ENCODE data around the gene FAM210A. TPM values are rescaled to one million over a fixed set of nuclear protein-coding genes. Genes with fewer than 3 reads are reported as not detected.

The FAM210A gene
- total RNA-seq, 1 experiment from 2014 or later = 17.1 TPM

GRCh38 chr18:13726972-13727331 is 594 bp upstream of the FAM210A start:
- no TSS peak for BruUV-seq (replicated peaks)
- peak; percentile 54 to 68 for DNase-seq
- ChIA-PET CTCF (interaction anchor here (0.6 kb wide), 1 partner anchor 74 kb away, joined by 3 read pairs; no protein-coding TSS in a partner anchor), POLR2A (no interaction called here)
- H3K4me3 ChIP-seq (ENCODE audit: low read depth, low read length) = peak overlapping the region; percentile 83
- Mint-ChIP-seq H3K4me3 (ENCODE audit: unreplicated experiment) (peak overlapping the region; percentile 85), H3K9me3 (ENCODE audit: unreplicated experiment) (no peaks in the 10 kb centered on the region), H3K4me1 (ENCODE audit: low read depth, unreplicated experiment) (peaks cover 18% of the 10 kb centered on the region), H3K27me3 (ENCODE audit: insufficient read depth, unreplicated experiment) (no peaks in the 10 kb centered on the region), H3K36me3 (ENCODE audit: insufficient read depth, unreplicated experiment) (peaks cover 26% of the 10 kb centered on the region), H3K27ac (ENCODE audit: unreplicated experiment) (peak overlapping the region; percentile 60)
- no peaks in the 10 kb centered on the region for H3K36me3 ChIP-seq (ENCODE audit: control insufficient read depth, insufficient read depth, low read length)
- H3K27me3 ChIP-seq (replicated peaks; ENCODE audit: control insufficient read depth, insufficient read depth, low read length) = no peaks in the 10 kb centered on the region
- no peaks in the 10 kb centered on the region for H3K4me1 ChIP-seq
- no peaks in the 10 kb centered on the region for H3K9me3 ChIP-seq
- TF ChIP-seq, protein P1, sequence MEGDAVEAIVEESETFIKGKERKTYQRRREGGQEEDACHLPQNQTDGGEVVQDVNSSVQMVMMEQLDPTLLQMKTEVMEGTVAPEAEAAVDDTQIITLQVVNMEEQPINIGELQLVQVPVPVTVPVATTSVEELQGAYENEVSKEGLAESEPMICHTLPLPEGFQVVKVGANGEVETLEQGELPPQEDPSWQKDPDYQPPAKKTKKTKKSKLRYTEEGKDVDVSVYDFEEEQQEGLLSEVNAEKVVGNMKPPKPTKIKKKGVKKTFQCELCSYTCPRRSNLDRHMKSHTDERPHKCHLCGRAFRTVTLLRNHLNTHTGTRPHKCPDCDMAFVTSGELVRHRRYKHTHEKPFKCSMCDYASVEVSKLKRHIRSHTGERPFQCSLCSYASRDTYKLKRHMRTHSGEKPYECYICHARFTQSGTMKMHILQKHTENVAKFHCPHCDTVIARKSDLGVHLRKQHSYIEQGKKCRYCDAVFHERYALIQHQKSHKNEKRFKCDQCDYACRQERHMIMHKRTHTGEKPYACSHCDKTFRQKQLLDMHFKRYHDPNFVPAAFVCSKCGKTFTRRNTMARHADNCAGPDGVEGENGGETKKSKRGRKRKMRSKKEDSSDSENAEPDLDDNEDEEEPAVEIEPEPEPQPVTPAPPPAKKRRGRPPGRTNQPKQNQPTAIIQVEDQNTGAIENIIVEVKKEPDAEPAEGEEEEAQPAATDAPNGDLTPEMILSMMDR (IDR thresholded peaks at IDR 0.05; ENCODE audit: insufficient read depth in 1 of 2, low read depth in 1 of 2, low read length in 1 of 2, severe bottlenecking in 1 of 2, unreplicated experiment in 1 of 2) = no peak
- intact Hi-C loops (cut with micrococcal nuclease; ENCODE audit: unreplicated experiment) = loop anchor here (5.0 kb wide), 1 partner anchor 170 kb away; no protein-coding TSS in a partner anchor

DNA sequence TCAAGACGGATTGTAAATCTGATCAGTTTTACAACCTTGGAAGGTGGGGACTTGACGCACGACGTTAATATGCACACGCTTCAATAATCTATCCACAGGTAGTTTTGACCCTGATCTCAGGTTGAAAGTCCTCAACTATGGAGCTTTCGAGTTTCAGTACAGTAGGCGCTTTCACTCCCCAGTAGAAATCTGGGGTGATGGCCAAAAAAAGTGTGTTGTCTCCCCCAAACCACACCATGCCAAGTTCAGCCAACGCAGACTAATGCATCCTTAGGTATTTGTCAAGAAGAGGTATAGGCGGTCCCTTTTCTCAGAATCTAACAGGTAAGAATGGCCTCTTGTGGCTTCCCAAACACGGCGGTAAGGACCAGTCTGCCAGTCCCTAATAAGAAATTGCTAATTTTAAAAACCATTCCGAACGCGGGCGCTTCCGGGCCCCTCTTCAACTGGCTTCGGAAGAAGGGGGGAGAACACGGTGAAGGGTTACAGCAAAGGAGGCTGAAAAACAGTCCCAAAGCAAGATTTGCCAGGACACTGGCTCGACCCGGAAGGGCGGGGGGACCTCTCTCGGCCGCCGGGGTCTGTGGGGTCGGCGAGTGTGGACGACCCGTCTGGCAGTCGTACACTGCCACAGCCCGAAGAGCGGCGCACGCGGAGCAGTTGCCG is 659 bp downstream of the FAM210A start:
- Histone ChIP-seq H3K27me3 (replicated peaks; ENCODE audit: control insufficient read depth, insufficient read depth, low read length) (no peaks in the 10 kb centered on the region), H3K4me1 (no peaks in the 10 kb centered on the region), H3K4me3 (ENCODE audit: low read depth, low read length) (peak overlapping the region; percentile 83), H3K36me3 (ENCODE audit: control insufficient read depth, insufficient read depth, low read length) (no peaks in the 10 kb centered on the region), H3K9me3 (no peaks in the 10 kb centered on the region)
- H3K9me3 Mint-ChIP-seq (ENCODE audit: unreplicated experiment) = no peaks in the 10 kb centered on the region
- H3K36me3 Mint-ChIP-seq (ENCODE audit: insufficient read depth, unreplicated experiment) = peaks cover 20% of the 10 kb centered on the region
- intact Hi-C loops (cut with micrococcal nuclease; ENCODE audit: unreplicated experiment) = loop anchor here (5.0 kb wide), 1 partner anchor 168 kb away; no protein-coding TSS in a partner anchor
- H3K4me3 Mint-ChIP-seq (ENCODE audit: unreplicated experiment) = peak overlapping the region; percentile 85
- H3K4me1 Mint-ChIP-seq (ENCODE audit: low read depth, unreplicated experiment) = peaks cover 18% of the 10 kb centered on the region
- TF ChIP-seq, protein P1 (IDR thresholded peaks at IDR 0.05; ENCODE audit: insufficient read depth in 1 of 2, low read depth in 1 of 2, low read length in 1 of 2, severe bottlenecking in 1 of 2, unreplicated experiment in 1 of 2) = no peak
- DNase-seq = no peak
- ChIA-PET CTCF (no interaction called here), POLR2A (interaction anchor here (0.6 to 0.9 kb wide), 7 partner anchors 8 to 1279 kb away, joined by 3 to 9 read pairs (median 4); no protein-coding TSS in a partner anchor)
- no peaks in the 10 kb centered on the region for H3K27me3 Mint-ChIP-seq (ENCODE audit: insufficient read depth, unreplicated experiment)
- peak overlapping the region; percentile 60 for H3K27ac Mint-ChIP-seq (ENCODE audit: unreplicated experiment)
- BruUV-seq (replicated peaks) = TSS peak; percentile 49

DNA sequence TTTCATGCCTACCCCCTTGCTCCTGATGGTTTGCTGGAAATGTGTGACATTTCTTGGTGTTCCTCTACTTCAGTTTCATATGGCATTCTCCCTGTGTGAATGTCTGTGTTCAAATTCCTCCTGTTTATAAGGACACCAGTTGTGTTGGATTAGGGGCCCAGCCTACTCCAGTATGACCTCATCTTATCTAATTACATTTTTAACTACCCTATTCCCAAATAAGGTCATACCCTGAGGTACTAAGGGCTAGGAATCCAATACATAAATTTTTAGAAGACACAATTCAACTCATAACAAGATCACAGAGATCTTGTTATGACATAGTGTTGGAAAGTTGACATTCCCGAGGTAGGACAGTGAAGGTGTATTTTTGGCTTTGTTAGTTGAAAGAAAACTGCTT is 5.5 kb downstream of the FAM210A start:
- H3K36me3 Mint-ChIP-seq (ENCODE audit: insufficient read depth, unreplicated experiment) = peaks cover 5% of the 10 kb centered on the region
- TF ChIP-seq, protein P1 (IDR thresholded peaks at IDR 0.05; ENCODE audit: insufficient read depth in 1 of 2, low read depth in 1 of 2, low read length in 1 of 2, severe bottlenecking in 1 of 2, unreplicated experiment in 1 of 2) = no peak
- H3K4me3 Mint-ChIP-seq (ENCODE audit: unreplicated experiment) = no peak overlapping the region
- Histone ChIP-seq H3K9me3 (no peaks in the 10 kb centered on the region), H3K27me3 (replicated peaks; ENCODE audit: control insufficient read depth, insufficient read depth, low read length) (no peaks in the 10 kb centered on the region), H3K4me1 (peaks cover 6% of the 10 kb centered on the region; the same call in 1 of the 2 replicates), H3K4me3 (ENCODE audit: low read depth, low read length) (no peak overlapping the region), H3K36me3 (ENCODE audit: control insufficient read depth, insufficient read depth, low read length) (no peaks in the 10 kb centered on the region)
- no peaks in the 10 kb centered on the region for H3K9me3 Mint-ChIP-seq (ENCODE audit: unreplicated experiment)
- no peak overlapping the region for H3K27ac Mint-ChIP-seq (ENCODE audit: unreplicated experiment)
- intact Hi-C loops (cut with micrococcal nuclease; ENCODE audit: unreplicated experiment) = no loop called here
- ChIA-PET POLR2A (no interaction called here), CTCF (no interaction called here)
- BruUV-seq (replicated peaks) = no TSS peak
- DNase-seq = no peak
- no peaks in the 10 kb centered on the region for H3K27me3 Mint-ChIP-seq (ENCODE audit: insufficient read depth, unreplicated experiment)
- H3K4me1 Mint-ChIP-seq (ENCODE audit: low read depth, unreplicated experiment) = peaks cover 11% of the 10 kb centered on the region

All from Caco-2 (cell line).